IPS DF 4.7 (cell line): ENCODE data around the gene PRELID2.
"Not testable (repeated sequence)": the region's sequence is repeated elsewhere in the genome, so short reads cannot be mapped to it uniquely, and the experiment has no call there.

Experiments used
- DNase-seq: peaks from one replicate; pipeline ENCODE4 v3.0.0-alpha.2; 2013; ENCODE audit warnings: low spot score; ENCODE audit errors: extremely low read depth

Gene PRELID2

GRCh38 chr5:145834917-145835847 lies at the start of gene PRELID2:
PRELID2 (minus strand) TSS chr5:145835342; CDS start chr5:145835251, 91 bp downstream.
- DNase-seq = no peak

GRCh38 chr5:145874765-145875164 lies 39.6 kb upstream of the PRELID2 start:
- no peak for DNase-seq

DNA sequence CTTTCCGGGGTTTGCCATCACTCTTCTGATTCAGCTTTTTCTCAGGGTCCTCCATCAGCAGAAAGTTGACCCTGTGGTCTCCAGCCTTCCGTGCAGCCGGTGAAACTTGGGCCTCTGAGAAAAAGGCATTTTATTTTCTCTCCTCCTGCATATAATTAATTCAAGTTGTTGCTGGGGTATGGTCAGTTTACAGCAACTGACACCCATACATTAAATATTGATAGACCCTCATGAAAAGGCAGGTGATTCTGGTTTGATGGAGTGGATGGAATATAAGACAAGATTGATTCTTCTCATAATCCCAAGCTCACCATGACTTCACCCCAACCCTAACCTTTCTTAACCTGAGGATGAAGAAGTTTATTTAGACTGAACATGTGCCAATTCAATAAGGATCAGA lies 37.8 kb upstream of the PRELID2 start, which contains the start of gene GRXCR2:
GRXCR2 (minus strand) TSS at position 101 of the 400 bp plus-strand sequence; CDS start at position 55, 46 bp downstream.
- DNase-seq = no peak

DNA sequence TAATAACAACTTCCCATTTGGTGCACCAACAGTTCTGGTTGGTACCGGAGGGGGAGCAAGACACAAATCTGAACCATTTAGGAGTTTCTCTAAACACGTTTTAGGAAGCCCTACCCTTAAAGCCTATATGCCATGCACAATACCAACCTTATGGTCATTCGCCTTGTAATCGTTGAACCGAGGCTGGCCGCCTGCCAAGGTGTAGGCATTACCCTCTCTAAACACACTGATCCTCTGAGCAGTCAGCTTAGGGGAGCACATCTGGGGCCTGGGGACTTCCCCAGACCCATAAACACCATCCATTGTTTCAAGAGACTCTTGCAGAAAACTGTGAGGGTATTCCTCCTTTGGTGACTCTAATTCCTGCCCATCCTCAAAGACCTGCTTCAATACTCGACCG lies 37.3 kb upstream of the PRELID2 start:
- no peak for DNase-seq

DNA sequence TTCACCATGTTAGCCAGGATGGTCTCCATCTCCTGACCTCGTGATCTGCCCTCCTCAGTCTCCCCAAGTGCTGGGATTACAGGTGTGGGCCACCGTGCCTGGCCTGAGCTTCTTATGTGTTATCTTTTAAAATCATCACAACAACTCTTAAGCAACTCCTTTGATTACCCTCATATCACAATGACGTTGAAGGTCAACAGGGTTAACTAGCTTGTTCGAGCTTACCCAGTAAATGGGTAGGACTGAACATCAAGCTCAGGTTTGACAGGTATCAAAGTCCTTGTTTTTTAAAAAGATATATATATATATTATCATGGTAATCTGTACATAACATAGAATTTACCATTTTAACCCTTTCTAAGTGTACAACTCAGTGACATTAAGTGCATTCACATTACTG lies 34.6 kb upstream of the PRELID2 start:
- DNase-seq = no peak

GRCh38 chr5:145867806-145868205 lies 32.7 kb upstream of the PRELID2 start:
- DNase-seq = no peak

GRCh38 chr5:145864432-145864831 lies 29.3 kb upstream of the PRELID2 start:
- not testable (repeated sequence) for DNase-seq

DNA sequence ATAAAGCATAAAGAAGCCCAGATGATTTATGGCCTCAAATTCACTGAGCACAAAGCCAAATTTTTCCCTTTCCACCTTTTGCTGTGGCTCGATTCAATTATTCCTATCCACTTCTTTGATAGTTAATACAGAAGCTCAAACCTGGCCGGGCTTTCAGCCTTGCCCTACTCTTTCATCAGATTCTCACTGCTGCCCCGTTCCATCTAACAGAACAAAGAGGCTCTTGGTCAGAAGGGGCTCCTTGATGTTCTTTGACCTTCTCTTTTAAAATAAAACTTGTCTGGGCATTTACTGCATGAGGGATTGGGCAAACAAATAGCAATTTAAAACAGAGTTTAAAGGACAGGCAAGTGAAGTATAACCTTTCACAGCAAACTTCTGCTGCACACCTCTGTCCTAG lies 27.9 kb upstream of the PRELID2 start:
- DNase-seq = no peak

GRCh38 chr5:145859897-145860296 lies 24.8 kb upstream of the PRELID2 start:
- no peak for DNase-seq

DNA sequence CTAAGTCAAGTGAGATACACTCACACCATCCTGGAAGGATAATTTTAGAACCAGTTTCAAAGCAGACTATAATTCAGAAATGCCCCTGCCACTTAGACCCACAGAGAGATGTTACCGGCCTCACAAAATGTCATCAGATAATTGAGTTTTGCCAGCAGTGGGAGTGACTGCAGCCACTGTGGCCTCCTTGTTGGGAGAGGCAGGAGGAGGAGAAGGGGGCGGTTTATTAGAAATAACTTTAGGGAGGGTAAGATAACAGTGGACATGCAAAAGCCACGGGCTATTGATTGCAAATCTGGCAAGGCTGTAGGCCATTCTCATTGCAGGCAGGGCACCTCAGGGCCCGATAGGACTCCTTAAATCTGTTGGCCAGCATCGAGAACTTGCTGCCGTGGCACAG lies 24.3 kb upstream of the PRELID2 start:
- no peak for DNase-seq

GRCh38 chr5:145858959-145859358 lies 23.8 kb upstream of the PRELID2 start:
- DNase-seq = no peak

GRCh38 chr5:145856285-145856818 lies 21.2 kb upstream of the PRELID2 start:
- no peak for DNase-seq

- DNase-seq = no peak
Observed at GRCh38 chr5:145855763-145856267, 20.7 kb upstream of the PRELID2 start.

DNA sequence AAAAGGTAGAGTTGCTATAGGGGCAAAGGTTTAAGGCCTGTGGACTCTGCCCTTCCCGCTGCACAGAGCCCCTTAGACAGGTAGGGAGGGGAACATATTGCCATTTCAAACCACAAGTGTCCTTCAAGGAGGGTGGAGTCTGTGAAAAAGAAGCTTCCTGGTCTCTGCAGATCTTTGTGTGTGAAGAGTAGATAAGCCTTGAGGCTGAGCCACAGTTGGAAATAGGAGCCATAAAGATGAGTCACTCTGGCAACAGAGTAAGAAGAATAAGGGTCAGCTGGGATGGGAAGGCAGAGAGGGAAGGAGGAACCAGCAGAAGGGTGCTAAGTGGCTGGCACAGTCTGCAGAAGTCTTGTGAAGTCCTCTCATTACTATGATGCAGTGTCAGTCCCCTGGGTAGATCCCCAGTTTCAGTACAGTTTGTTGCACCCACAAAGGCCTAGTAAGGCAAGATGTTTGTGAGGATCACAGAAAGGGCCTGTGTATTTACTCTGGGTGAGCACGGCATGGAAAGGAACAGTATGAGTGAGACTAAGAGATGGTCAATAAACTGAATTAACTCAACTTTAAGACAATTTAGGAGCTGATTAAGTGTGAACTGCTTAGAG lies 19.6 kb upstream of the PRELID2 start:
- no peak for DNase-seq

DNA sequence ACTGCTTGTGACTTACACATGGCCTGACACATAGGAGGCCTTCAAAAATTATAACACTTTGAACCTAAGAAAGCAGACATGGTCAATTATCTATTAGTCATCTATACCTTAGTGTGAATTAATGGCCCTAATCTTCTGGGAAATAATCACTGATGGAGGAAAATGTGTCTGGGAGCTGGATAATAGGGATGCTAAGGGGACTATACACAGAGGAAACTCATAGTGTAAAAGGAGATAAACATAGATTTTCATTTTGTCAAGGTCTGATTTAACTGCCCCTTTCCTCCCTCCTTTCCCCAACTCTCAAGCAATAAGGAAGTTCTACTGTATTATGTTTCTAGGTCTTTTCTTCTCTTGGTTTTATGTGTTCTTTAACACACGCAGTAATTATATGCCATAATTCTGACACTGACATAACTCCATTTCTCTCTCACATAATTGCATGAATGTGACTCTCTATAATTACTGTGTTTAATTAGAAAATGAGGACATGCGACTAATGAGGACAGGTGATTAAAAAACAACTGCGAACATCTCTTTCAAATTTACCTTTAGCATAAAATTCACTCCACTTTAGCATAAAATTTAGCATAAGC lies 18.7 kb upstream of the PRELID2 start:
- no peak for DNase-seq

DNA sequence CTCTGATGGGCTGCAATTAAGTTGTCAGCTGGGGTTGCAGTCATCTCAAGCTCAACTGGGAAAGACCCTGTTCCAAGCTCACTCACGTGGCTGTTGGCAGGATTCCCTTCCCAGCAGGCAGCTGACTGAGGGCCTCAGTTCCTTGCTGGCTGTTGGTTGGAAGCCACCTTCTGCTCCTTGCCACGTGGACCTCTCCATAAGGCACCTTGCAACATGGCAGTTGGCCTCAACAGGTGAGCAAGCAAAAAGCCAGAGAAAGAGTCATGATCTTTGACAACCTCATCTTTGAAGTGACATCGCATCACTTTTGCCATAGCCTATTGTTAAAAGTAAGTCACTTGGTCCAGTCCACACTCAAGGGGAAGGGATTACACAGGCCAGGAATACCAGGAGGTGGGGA lies 17.8 kb upstream of the PRELID2 start:
- no peak for DNase-seq

DNA sequence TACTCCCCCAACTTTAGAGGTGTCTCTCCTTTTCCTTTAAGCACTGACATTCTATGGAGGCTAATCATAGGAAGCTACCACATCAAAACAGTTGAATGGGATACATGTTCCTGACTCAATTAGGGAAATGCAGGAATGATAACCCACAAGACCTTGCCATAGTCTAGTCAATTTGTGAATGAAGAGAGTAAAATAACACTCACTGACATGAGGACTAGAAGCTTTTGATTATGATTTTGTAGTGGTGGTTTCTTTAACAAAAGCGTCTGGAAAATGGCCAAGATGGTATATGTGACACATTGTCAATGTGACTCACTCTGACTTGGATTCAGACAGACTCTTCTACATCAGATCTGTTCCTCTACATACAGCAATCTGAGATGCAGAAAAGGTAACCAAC lies 13.7 kb upstream of the PRELID2 start:
- DNase-seq = no peak

GRCh38 chr5:145847499-145848497 lies 12.7 kb upstream of the PRELID2 start:
- no peak for DNase-seq

- DNase-seq = no peak
Observed at GRCh38 chr5:145846081-145846480, 10.9 kb upstream of the PRELID2 start.

DNA sequence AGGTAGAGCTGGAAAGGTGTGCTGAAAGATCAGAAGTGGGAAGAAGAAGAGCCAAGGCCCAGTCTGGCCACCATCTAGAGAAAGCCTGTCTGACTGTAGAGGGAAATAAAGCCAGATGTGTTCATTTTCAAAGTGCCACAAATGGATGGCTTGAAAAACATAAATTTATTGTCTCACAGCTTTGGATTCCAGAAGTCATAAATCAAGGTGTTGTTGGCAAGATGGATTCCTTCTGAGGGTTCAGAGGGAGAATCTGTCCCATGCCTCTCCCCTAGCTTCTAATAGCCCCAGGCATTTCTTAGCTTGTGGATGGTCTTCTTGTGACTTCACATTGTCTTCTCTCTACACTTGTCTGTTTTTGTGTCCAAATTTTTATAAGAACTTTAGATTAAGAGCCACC lies 6.2 kb upstream of the PRELID2 start:
- DNase-seq = no peak
